ENCODE results near the gene STX5.
"Not testable (repeated sequence)": the region's sequence is repeated elsewhere in the genome, so short reads cannot be mapped to it uniquely, and the experiment has no call there.

Gene STX5

DNA sequence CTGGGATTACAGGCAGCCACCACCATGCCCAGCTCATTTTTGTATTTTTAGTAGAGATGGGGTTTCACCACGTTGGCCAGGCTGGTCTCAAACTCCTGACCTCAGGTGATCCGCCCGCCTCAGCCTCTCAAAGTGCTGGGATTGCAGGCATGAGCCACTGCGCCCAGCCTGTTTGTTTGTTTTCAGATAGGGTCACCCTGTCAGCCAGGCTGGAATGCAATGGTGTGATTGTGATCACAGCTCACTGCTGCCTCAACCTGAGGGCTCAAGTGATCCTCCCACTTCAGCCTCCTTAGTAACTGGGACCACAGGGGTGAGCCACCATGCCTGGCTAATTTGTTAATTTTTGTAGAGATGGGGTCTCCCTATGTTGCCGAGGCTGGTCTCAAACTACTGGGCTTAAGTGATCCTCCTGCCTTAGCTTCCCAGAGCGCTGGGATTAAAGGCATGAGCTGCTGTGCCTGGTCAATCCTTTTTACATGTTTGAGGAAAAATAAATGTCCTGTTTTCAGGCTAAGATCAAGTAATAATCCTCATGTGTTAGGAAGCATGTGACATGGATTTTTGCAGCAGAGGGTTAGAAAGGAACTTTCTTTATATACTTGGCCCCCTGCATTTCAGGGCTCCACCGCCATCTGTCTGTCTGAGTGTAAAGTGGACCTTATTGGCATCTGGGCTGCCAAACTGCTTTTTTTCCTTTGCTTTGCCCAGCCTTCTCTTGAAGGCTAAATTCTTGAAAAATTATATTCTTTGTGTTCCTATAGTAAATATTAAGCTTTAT lies 44.0 kb upstream of the STX5 start:
- H3K36me3 ChIP-seq, result no peaks in the 10 kb centered on the region
- intact Hi-C loops (cut with DNase I; ENCODE audit: low total_unique reads), result no loop called here
- H3K9me3 ChIP-seq, result no peaks in the 10 kb centered on the region
- no peak for TF ChIP-seq CTCF (IDR thresholded peaks at IDR 0.05)
- H3K4me1 ChIP-seq, result peaks cover 0 to 22% (median 19%) of the 10 kb centered on the region in 4 donors
- DNase-seq, result no peak
- no peaks in the 10 kb centered on the region for H3K27me3 ChIP-seq
- H3K4me3 ChIP-seq, result no peak overlapping the region
- H3K27ac ChIP-seq, result no peak overlapping the region

DNA sequence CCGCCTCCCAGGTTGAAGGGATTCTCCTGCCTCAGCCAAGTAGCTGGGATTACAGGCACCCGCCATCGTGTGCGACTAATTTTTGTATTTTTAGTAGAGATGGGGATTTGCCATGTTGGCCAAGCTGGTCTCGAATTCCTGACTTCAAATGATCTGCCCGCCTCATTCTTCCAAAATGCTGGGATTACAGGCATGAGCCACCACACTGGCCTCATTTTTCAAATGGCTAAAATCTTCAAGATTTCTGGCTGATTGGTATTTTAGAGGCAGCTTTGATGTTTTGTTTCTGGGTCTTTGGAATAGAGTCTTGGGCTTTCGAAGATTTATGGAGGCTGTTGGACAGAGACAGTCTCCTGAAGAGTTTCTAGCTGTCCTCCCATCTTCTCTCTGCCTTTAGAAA lies 43.0 kb upstream of the STX5 start:
- H3K4me1 ChIP-seq, result peaks cover 0 to 16% (median 15%) of the 10 kb centered on the region in 4 donors
- TF ChIP-seq CTCF (IDR thresholded peaks at IDR 0.05), result no peak
- no peaks in the 10 kb centered on the region for H3K9me3 ChIP-seq
- H3K27ac ChIP-seq, result no peak overlapping the region
- DNase-seq, result no peak
- H3K27me3 ChIP-seq, result no peaks in the 10 kb centered on the region
- no peaks in the 10 kb centered on the region for H3K36me3 ChIP-seq
- H3K4me3 ChIP-seq, result no peak overlapping the region
- intact Hi-C loops (cut with DNase I; ENCODE audit: low total_unique reads), result no loop called here

GRCh38 chr11:62865635-62866034 lies 33.8 kb upstream of the STX5 start:
- no peaks in the 10 kb centered on the region for H3K36me3 ChIP-seq
- H3K9me3 ChIP-seq, result no peaks in the 10 kb centered on the region
- TF ChIP-seq CTCF (IDR thresholded peaks at IDR 0.05), result no peak
- H3K27ac ChIP-seq, result no peak overlapping the region
- H3K4me3 ChIP-seq, result no peak overlapping the region
- no peaks in the 10 kb centered on the region for H3K27me3 ChIP-seq
- intact Hi-C loops (cut with DNase I; ENCODE audit: low total_unique reads), result no loop called here
- no peaks in the 10 kb centered on the region for H3K4me1 ChIP-seq
- DNase-seq, result no peak

GRCh38 chr11:62863687-62864335 lies 32.0 kb upstream of the STX5 start:
- no peak for TF ChIP-seq CTCF (IDR thresholded peaks at IDR 0.05)
- intact Hi-C loops (cut with DNase I; ENCODE audit: low total_unique reads), result no loop called here
- Histone ChIP-seq H3K36me3 (no peaks in the 10 kb centered on the region), H3K4me3 (no peak overlapping the region), H3K9me3 (no peaks in the 10 kb centered on the region), H3K27me3 (no peaks in the 10 kb centered on the region), H3K27ac (no peak overlapping the region), H3K4me1 (no peaks in the 10 kb centered on the region)
- DNase-seq, result no peak

DNA sequence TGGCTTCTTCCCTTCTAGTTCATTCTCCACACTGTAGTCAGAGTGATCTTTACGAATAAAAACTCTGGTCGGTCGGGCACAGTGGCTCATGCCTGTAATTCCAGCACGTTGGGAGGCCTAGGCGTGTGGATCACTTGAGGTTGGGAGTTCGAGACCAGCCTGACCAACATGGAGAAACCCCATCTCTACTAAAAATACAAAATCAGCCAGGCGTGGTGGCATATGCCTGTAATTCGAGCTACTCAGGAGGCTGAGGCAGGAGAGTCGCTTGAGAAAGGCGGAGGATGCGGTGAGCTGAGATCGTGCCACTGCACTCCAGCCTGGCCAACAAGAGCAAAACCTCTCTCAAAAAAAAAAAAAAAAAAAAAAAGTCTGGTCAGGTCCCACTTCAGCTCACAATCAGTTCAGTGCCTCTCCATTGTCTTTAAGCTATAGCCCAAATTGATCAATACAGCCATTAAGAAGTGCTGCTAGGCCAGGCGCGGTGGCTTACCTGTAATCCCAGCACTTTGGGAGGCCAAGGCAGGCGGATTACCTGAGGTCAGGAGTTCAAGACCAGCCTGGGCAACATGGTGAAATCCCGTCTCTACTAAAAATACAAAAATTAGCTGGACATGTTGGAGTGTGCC lies 29.8 kb upstream of the STX5 start:
- H3K27me3 ChIP-seq; H3K4me1 ChIP-seq; DNase-seq; intact Hi-C loops (cut with DNase I; ENCODE audit: low total_unique reads); H3K4me3 ChIP-seq; H3K27ac ChIP-seq; H3K36me3 ChIP-seq; H3K9me3 ChIP-seq: not testable (repeated sequence)

Measured in tibial artery (tissue), 4 donors.